SK-N-SH (cell line): ENCODE data around the gene RASGRP4. TPM values are rescaled to one million over a fixed set of nuclear protein-coding genes. Genes with fewer than 3 reads are reported as not detected.

Experiments
- CTCF ChIA-PET: fragments of 300-600, 350-600 bp; formaldehyde crosslinking; extraction: SDS; loops from one replicate; lab custom pipeline; 2021; lab: Yijun Ruan, JAX
- POLR2A ChIA-PET: fragments of 350-600 bp; sonication (Branson Sonifier 250); formaldehyde crosslinking; extraction: SDS; loops from one replicate; lab custom pipeline; 2020; ENCODE audit warnings: antibody characterized with exemption, inconsistent platforms; lab: Yijun Ruan, JAX
- DNase-seq: peaks from one replicate; pipeline ENCODE4 v3.0.0; 2012
- H2AFZ ChIP-seq: fragments of 200-600 bp; sonication (generic); 2 replicates; pipeline ENCODE4 v1.8.1; 2016; ENCODE audit warnings: antibody characterized with exemption, mild to moderate bottlenecking, low read depth
- H3F3A ChIP-seq: fragments of 200-600 bp; sonication (generic); replicated peaks from 2 replicates; pipeline ENCODE3; 2016; ENCODE audit warnings: antibody characterized with exemption, mild to moderate bottlenecking; ENCODE audit not compliant: insufficient read depth
- H3K27ac ChIP-seq, 2 experiments: fragments of 200-500 bp in 1 of 2; fragments of 200-600 bp in 1 of 2; sonication (Bioruptor generic) in 1 of 2; sonication (generic), shearing (Covaris generic) in 1 of 2; 2 replicates each; pipeline versions ENCODE4 v1.5.1 to v1.6.1; 2014 to 2016; ENCODE audit warnings: low read depth in 2 of 2, inconsistent platforms in 1 of 2, low read length in 1 of 2, mild to moderate bottlenecking in 1 of 2, mixed read lengths in 1 of 2
- H3K27me3 ChIP-seq: fragments of 200-600 bp; sonication (generic), shearing (Covaris generic); 2 replicates; pipeline ENCODE4 v1.6.1; 2016; ENCODE audit warnings: mixed run types; ENCODE audit not compliant: insufficient read depth
- H3K36me3 ChIP-seq, 2 experiments: fragments of 200-500 bp in 1 of 2; fragments of 200-600 bp in 1 of 2; sonication (Bioruptor generic) in 1 of 2; sonication (generic) in 1 of 2; replicated peaks in 1 of 2; 2 replicates each; pipeline versions ENCODE3 to v1.5.1; 2014 to 2016; ENCODE audit warnings: low read length in 1 of 2, mild to moderate bottlenecking in 1 of 2; ENCODE audit not compliant: insufficient read depth in 2 of 2, control insufficient read depth in 1 of 2
- H3K4me1 ChIP-seq, 2 experiments: fragments of 200-500 bp in 1 of 2; fragments of 200-600 bp in 1 of 2; sonication (Bioruptor generic) in 1 of 2; sonication (generic), shearing (Covaris generic) in 1 of 2; 2 replicates each; pipeline versions ENCODE4 v1.5.1 to v1.6.1; 2014 to 2016; ENCODE audit warnings: low read depth in 1 of 2, low read length in 1 of 2, mixed run types in 1 of 2; ENCODE audit not compliant: insufficient read depth in 2 of 2, control insufficient read depth in 1 of 2
- H3K4me2 ChIP-seq: fragments of 200-600 bp; sonication (generic), shearing (Covaris generic); 2 replicates; pipeline ENCODE4 v1.6.1; 2017; ENCODE audit warnings: mixed run types
- H3K4me3 ChIP-seq, 2 experiments: fragments of 200-500 bp in 1 of 2; fragments of 200-600 bp in 1 of 2; sonication (Bioruptor generic) in 1 of 2; sonication (generic), shearing (Covaris generic) in 1 of 2; 2 replicates each; pipeline versions ENCODE4 v1.5.1 to v1.8.1; 2014 to 2016; ENCODE audit warnings: low read depth in 2 of 2, inconsistent platforms in 1 of 2, low read length in 1 of 2, mild to moderate bottlenecking in 1 of 2, mixed read lengths in 1 of 2, moderate library complexity in 1 of 2
- H3K79me2 ChIP-seq: fragments of 200-600 bp; sonication (generic); 2 replicates; pipeline ENCODE4 v1.8.1; 2017; ENCODE audit warnings: mild to moderate bottlenecking; ENCODE audit not compliant: insufficient read depth
- H3K9ac ChIP-seq: fragments of 200-600 bp; sonication (generic); 2 replicates; pipeline ENCODE4 v1.6.1; 2017; ENCODE audit warnings: mixed run types
- H3K9me2 ChIP-seq: fragments of 200-600 bp; sonication (generic); 2 replicates; pipeline ENCODE4 v1.6.1; 2017; ENCODE audit warnings: mixed run types
- H3K9me3 ChIP-seq: fragments of 200-600 bp; sonication (generic); 2 replicates; pipeline ENCODE4 v1.6.1; 2017; ENCODE audit warnings: mixed run types, mild to moderate bottlenecking, moderate library complexity
- H4K20me1 ChIP-seq: fragments of 200-600 bp; sonication (generic); 2 replicates; pipeline ENCODE4 v1.6.1; 2017; ENCODE audit warnings: mild to moderate bottlenecking, mixed run types; ENCODE audit not compliant: insufficient read depth
- EZH2phosphoT487 ChIP-seq: fragments of 200-600 bp; sonication (generic); IDR thresholded peaks from 2 replicates; pipeline ENCODE4 v1.6.1; 2017; ENCODE audit warnings: low read depth, mixed run types, mild to moderate bottlenecking, antibody characterized with exemption, moderate library complexity, borderline replicate concordance
- GATA2 ChIP-seq: sonication (generic); formaldehyde crosslinking; IDR thresholded peaks from 2 replicates; pipeline ENCODE4 v1.5.0; 2020; ENCODE audit warnings: mild to moderate bottlenecking, missing genetic modification reagents
- JUND ChIP-seq: IDR thresholded peaks from 2 replicates; pipeline ENCODE4 v1.4.0; 2012
- MEF2A ChIP-seq: IDR thresholded peaks from 2 replicates; pipeline ENCODE4 v1.4.0; 2012; ENCODE audit warnings: low read depth, borderline replicate concordance
- MXI1 ChIP-seq: IDR thresholded peaks from 2 replicates; pipeline ENCODE4 v1.6.1; 2012; ENCODE audit warnings: mild to moderate bottlenecking, low read depth, low read length, improper control_type of control experiment
- NRF1 ChIP-seq: IDR thresholded peaks from 2 replicates; pipeline ENCODE4 v1.6.1; 2012; ENCODE audit warnings: low read depth, mild to moderate bottlenecking, low read length
- REST ChIP-seq: IDR thresholded peaks from 2 replicates; pipeline ENCODE4 v1.6.1; 2012; ENCODE audit warnings: mild to moderate bottlenecking, low read depth, low read length, moderate library complexity
- RFX5 ChIP-seq: IDR thresholded peaks from 2 replicates; pipeline ENCODE4 v1.6.1; 2012; ENCODE audit warnings: mild to moderate bottlenecking, improper control_type of control experiment, low read length
- TAF1 ChIP-seq: IDR thresholded peaks from 2 replicates; pipeline ENCODE4 v1.6.1; 2012; ENCODE audit warnings: low read depth, mild to moderate bottlenecking, low read length, moderate library complexity, borderline replicate concordance
- USF1 ChIP-seq: IDR thresholded peaks from 2 replicates; pipeline ENCODE4 v1.4.0; 2012; ENCODE audit warnings: low read depth, borderline replicate concordance
- YY1 ChIP-seq: IDR thresholded peaks from 2 replicates; pipeline ENCODE4 v1.4.0; 2012; ENCODE audit warnings: low read depth, mild to moderate bottlenecking
- WGBS: methylation state at CpG from one replicate; pipeline ENCODE4 v1.1.6; 2017; ENCODE audit warnings: low lambda C conversion rate; 5-methylcytosine and 5-hydroxymethylcytosine counted together
- polyA plus RNA-seq, 3 experiments: library from polyadenylated mRNA; depleted of rRNA; stranded (reverse); fragments of >200 nt; gene quantifications; 2 replicates each; pipeline ENCODE4 v1.2.3, GENCODE V29; 2012
- TF ChIP-seq, protein P1 (sequence below): IDR thresholded peaks from 2 replicates; pipeline ENCODE4 v1.4.0; 2012; ENCODE audit warnings: low read depth

RASGRP4 gene
- polyA plus RNA-seq, 1 of the 3 experiments (the other 2 are of a cell fraction): not detected

DNA sequence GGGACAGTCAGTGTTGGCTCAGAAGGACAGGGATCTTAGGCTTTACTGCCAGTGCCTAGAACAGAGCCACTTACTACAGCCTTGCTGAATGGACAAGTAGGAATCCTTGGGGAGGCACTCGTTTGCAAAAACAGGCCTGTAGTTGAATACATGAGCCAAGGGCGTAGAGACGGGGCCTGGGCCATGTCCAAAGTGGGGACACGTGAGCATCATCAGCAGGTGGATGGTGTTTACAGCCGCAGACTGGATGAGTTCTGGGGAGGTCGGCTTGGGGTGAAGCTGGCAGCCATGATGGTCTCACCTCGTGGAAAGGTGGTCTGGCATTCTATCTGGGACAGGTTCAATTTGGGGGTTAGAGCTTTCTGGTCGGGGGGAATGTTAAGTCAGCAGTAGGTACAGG lies 25.0 kb upstream of the RASGRP4 start:
- POLR2A ChIA-PET: no interaction called here
- H3K27ac ChIP-seq: no peak overlapping the region
- no peaks in the 10 kb centered on the region for H3F3A ChIP-seq
- H3K27me3 ChIP-seq: no peaks in the 10 kb centered on the region
- CTCF ChIA-PET: no interaction called here
- no peak overlapping the region for H3K4me3 ChIP-seq
- TF ChIP-seq NRF1 (no peak), GATA2 (CRISPR knock-in tag) (no peak), RFX5 (no peak), USF1 (no peak), MXI1 (no peak), REST (no peak), EZH2phosphoT487 (no peak), TAF1 (no peak)
- TF ChIP-seq, protein P1, sequence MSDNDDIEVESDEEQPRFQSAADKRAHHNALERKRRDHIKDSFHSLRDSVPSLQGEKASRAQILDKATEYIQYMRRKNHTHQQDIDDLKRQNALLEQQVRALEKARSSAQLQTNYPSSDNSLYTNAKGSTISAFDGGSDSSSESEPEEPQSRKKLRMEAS: no peak
- DNase-seq: no peak
- no peak overlapping the region for H3K4me2 ChIP-seq
- H2AFZ ChIP-seq: no peak overlapping the region
- H3K4me1 ChIP-seq: no peaks in the 10 kb centered on the region
- WGBS: 57% methylated on average over 8 of the region's 8 CpGs
- no peaks in the 10 kb centered on the region for H3K36me3 ChIP-seq
- H3K9me2 ChIP-seq: no peaks in the 10 kb centered on the region
- no peaks in the 10 kb centered on the region for H3K79me2 ChIP-seq
- H3K9me3 ChIP-seq: no peaks in the 10 kb centered on the region
- H4K20me1 ChIP-seq: no peaks in the 10 kb centered on the region
- no peak overlapping the region for H3K9ac ChIP-seq

- H3F3A ChIP-seq: no peaks in the 10 kb centered on the region
- no peak for DNase-seq
- H3K4me3 ChIP-seq: no peak overlapping the region
- no peak overlapping the region for H3K27ac ChIP-seq
- ChIA-PET CTCF (interaction anchor here (0.7 kb wide), 1 partner anchor 205 kb away, joined by 3 read pairs; no protein-coding TSS in a partner anchor), POLR2A (no interaction called here)
- TF ChIP-seq MEF2A (no peak), YY1 (no peak), JUND (no peak)
- H3K4me2 ChIP-seq: no peak overlapping the region
- H3K4me1 ChIP-seq: no peaks in the 10 kb centered on the region
- no peak overlapping the region for H3K9ac ChIP-seq
- no peaks in the 10 kb centered on the region for H3K9me2 ChIP-seq
- H3K79me2 ChIP-seq: no peaks in the 10 kb centered on the region
- no peaks in the 10 kb centered on the region for H3K36me3 ChIP-seq
- H3K9me3 ChIP-seq: no peaks in the 10 kb centered on the region
- no peaks in the 10 kb centered on the region for H3K27me3 ChIP-seq
- WGBS: 48% methylated on average over 5 of the region's 5 CpGs
- no peak overlapping the region for H2AFZ ChIP-seq
- H4K20me1 ChIP-seq: no peaks in the 10 kb centered on the region
Observed at GRCh38 chr19:38449518-38449917, 23.5 kb upstream of the RASGRP4 start.
